MCF 10A (cell line): ENCODE measurements around the gene ANKRD34A. TPM values are rescaled to one million over a fixed set of nuclear protein-coding genes. Genes with fewer than 3 reads are reported as not detected.

Experiments
- BruUV-seq: library from RNA; stranded (reverse); fragments of 400-500 nt; replicated peaks from 2 replicates; lab custom pipeline; 2021; lab: Mats Ljungman, UMichigan
- CTCF ChIA-PET: fragments of 300-600 bp; sonication (Branson Sonifier 250); formaldehyde crosslinking; extraction: SDS; loops from one replicate; lab custom pipeline; 2021; ENCODE audit warnings: antibody characterized with exemption, inconsistent platforms; lab: Yijun Ruan, JAX
- POLR2A ChIA-PET: fragments of 300-600, 350-650 bp; sonication (Branson Sonifier 250); formaldehyde crosslinking; extraction: SDS; loops from one replicate; lab custom pipeline; 2020; ENCODE audit warnings: antibody characterized with exemption, inconsistent platforms; lab: Yijun Ruan, JAX
- DNase-seq: peaks from one replicate; pipeline ENCODE4 v3.0.0-alpha.2; 2018; ENCODE audit not compliant: unreplicated experiment
- H3K27ac Mint-ChIP-seq: one replicate; pipeline ENCODE4 v1.8.0; 2022; ENCODE audit warnings: mild to moderate bottlenecking, low read depth, mixed read lengths; ENCODE audit not compliant: unreplicated experiment
- H3K27me3 Mint-ChIP-seq: one replicate; pipeline ENCODE4 v1.8.0; 2022; ENCODE audit warnings: mixed read lengths; ENCODE audit not compliant: insufficient read depth, unreplicated experiment
- H3K36me3 Mint-ChIP-seq: one replicate; pipeline ENCODE4 v1.8.0; 2022; ENCODE audit warnings: mild to moderate bottlenecking, moderate library complexity, mixed read lengths; ENCODE audit not compliant: insufficient read depth, unreplicated experiment
- H3K4me1 Mint-ChIP-seq: one replicate; pipeline ENCODE4 v1.8.0; 2022; ENCODE audit warnings: mixed read lengths; ENCODE audit not compliant: insufficient read depth, unreplicated experiment
- H3K4me3 Mint-ChIP-seq: one replicate; pipeline ENCODE4 v1.8.0; 2022; ENCODE audit warnings: mild to moderate bottlenecking, moderate library complexity, mixed read lengths; ENCODE audit not compliant: unreplicated experiment
- H3K9me3 Mint-ChIP-seq: one replicate; pipeline ENCODE4 v1.8.0; 2022; ENCODE audit warnings: mixed read lengths; ENCODE audit not compliant: unreplicated experiment
- CTCF ChIP-seq: fragments of 200-600 bp; IDR thresholded peaks from one replicate; pipeline ENCODE4 v1.8.0; 2022; ENCODE audit warnings: antibody characterized with exemption, mild to moderate bottlenecking; ENCODE audit not compliant: unreplicated experiment
- intact Hi-C: fragments of 100-400 bp; cut with micrococcal nuclease; formaldehyde crosslinking; loops from 2 replicates; pipeline ENCODE4 v1.14.1; 2022
- total RNA-seq: library from RNA; stranded (reverse); gene quantifications from 2 replicates; pipeline ENCODE4 v1.2.3, GENCODE V29; 2022

The ANKRD34A gene
- total RNA-seq, 1 experiment from 2014 or later = 2.6 TPM

- Mint-ChIP-seq H3K27ac (no peak overlapping the region), H3K9me3 (no peaks in the 10 kb centered on the region), H3K27me3 (no peaks in the 10 kb centered on the region), H3K4me1 (peaks cover 30% of the 10 kb centered on the region), H3K4me3 (no peak overlapping the region), H3K36me3 (peaks cover 17% of the 10 kb centered on the region)
- TF ChIP-seq CTCF = no peak
- POLR2A ChIA-PET = interaction anchor here (1.0 to 2.6 kb wide), 4 partner anchors 9 to 33 kb away, joined by 3 to 12 read pairs (median 4); partner anchors contain the start of genes PEX11B and RBM8A
- no peak for DNase-seq
- intact Hi-C loops = no loop called here
- BruUV-seq = no TSS peak
- CTCF ChIA-PET = interaction anchor here (0.6 to 1.2 kb wide), 3 partner anchors 11 to 81 kb away, joined by 3 to 5 read pairs (median 4); partner anchors contain the start of gene ITGA10
These were observed 12.8 kb downstream of the ANKRD34A start for GRCh38 chr1:145951526-145951925.

GRCh38 chr1:145949219-145949618 lies 15.2 kb downstream of the ANKRD34A start:
- Mint-ChIP-seq H3K27ac (no peak overlapping the region), H3K27me3 (no peaks in the 10 kb centered on the region), H3K4me1 (peaks cover 7% of the 10 kb centered on the region), H3K4me3 (no peak overlapping the region), H3K9me3 (no peaks in the 10 kb centered on the region), H3K36me3 (peaks cover 29% of the 10 kb centered on the region)
- BruUV-seq = no TSS peak
- ChIA-PET CTCF (interaction anchor here (0.6 to 1.7 kb wide), 3 partner anchors 40 to 220 kb away, joined by 3 to 4 read pairs (median 3); no protein-coding TSS in a partner anchor), POLR2A (interaction anchor here (0.6 to 2.2 kb wide), 8 partner anchors 8 to 42 kb away, joined by 3 to 8 read pairs (median 4); partner anchors contain the start of genes ANKRD34A, POLR3GL and RBM8A)
- no peak for TF ChIP-seq CTCF
- intact Hi-C loops = no loop called here
- DNase-seq = no peak

- ChIA-PET CTCF (interaction anchor here (0.8 kb wide), 1 partner anchor 11 kb away, joined by 3 read pairs; the partner anchor contains the start of gene LIX1L), POLR2A (no interaction called here)
- intact Hi-C loops = no loop called here
These were observed 16.8 kb downstream of the ANKRD34A start for GRCh38 chr1:145947551-145947950.

More at GRCh38 chr1:145947551-145947950, 16.8 kb downstream of the ANKRD34A start:
- H3K27me3 Mint-ChIP-seq = no peaks in the 10 kb centered on the region
- no peak for DNase-seq
- H3K36me3 Mint-ChIP-seq = peaks cover 44% of the 10 kb centered on the region
- no peak for TF ChIP-seq CTCF
- no peak overlapping the region for H3K4me3 Mint-ChIP-seq
- peaks cover 5% of the 10 kb centered on the region for H3K4me1 Mint-ChIP-seq
- H3K27ac Mint-ChIP-seq = no peak overlapping the region
- BruUV-seq = no TSS peak
- no peaks in the 10 kb centered on the region for H3K9me3 Mint-ChIP-seq
